H1 (cell line): Measurements from ENCODE around the gene SLC25A21. TPM values are rescaled to one million over a fixed set of nuclear protein-coding genes. Genes with fewer than 3 reads are reported as not detected.
A peak's percentile ranks its signal among the peaks of the same experiment; 100 is the strongest.

Experiments
- CTCF ChIA-PET: fragments of 300-600 bp; sonication (Branson Sonifier 250); formaldehyde crosslinking; loops from one replicate; lab custom pipeline; 2021; ENCODE audit not compliant: partially characterized antibody; lab: Charles Lee
- POLR2A ChIA-PET: fragments of 300-600 bp; sonication (Branson Sonifier 250); formaldehyde crosslinking; loops from one replicate; lab custom pipeline; 2021; ENCODE audit warnings: inconsistent platforms; ENCODE audit not compliant: partially characterized antibody; lab: Charles Lee
- DNase-seq, 2 experiments: peaks; one replicate each; pipeline versions ENCODE4 v3.0.0 to v3.0.0-alpha.2; 2010 to 2022; ENCODE audit warnings: low spot score in 2 of 2, low read depth in 1 of 2, mixed read lengths in 1 of 2
- FAIRE-seq: peaks from 2 replicates; lab custom pipeline; 2011; peaks lifted over from hg19 to GRCh38; lab: Jason Lieb, UNC
- H2AFZ ChIP-seq: 2 replicates; pipeline ENCODE4 v1.8.1; 2012; ENCODE audit warnings: low read length, inconsistent platforms
- H2AK5ac ChIP-seq: 2 replicates; pipeline ENCODE4 v1.6.1; 2013; ENCODE audit warnings: low read depth, low read length
- H2BK120ac ChIP-seq: replicated peaks from 2 replicates; pipeline ENCODE3; 2013; ENCODE audit warnings: low read depth, low read length, inconsistent platforms
- H2BK12ac ChIP-seq: 2 replicates; pipeline ENCODE4 v1.6.1; 2013; ENCODE audit warnings: low read depth, low read length
- H2BK15ac ChIP-seq: 2 replicates; pipeline ENCODE4 v1.6.1; 2013; ENCODE audit warnings: low read length
- H2BK20ac ChIP-seq: 2 replicates; pipeline ENCODE4 v1.6.1; 2013; ENCODE audit warnings: low read length
- H2BK5ac ChIP-seq: 2 replicates; pipeline ENCODE4 v1.6.1; 2013; ENCODE audit warnings: low read depth, low read length
- H3K14ac ChIP-seq: 2 replicates; pipeline ENCODE4 v1.6.1; 2013; ENCODE audit warnings: inconsistent platforms; ENCODE audit not compliant: insufficient read length
- H3K18ac ChIP-seq: 2 replicates; pipeline ENCODE4 v1.6.1; 2013; ENCODE audit warnings: low read length; ENCODE audit errors: extremely low read depth
- H3K23ac ChIP-seq: 2 replicates; pipeline ENCODE4 v1.6.1; 2013; ENCODE audit warnings: inconsistent platforms; ENCODE audit not compliant: insufficient read length
- H3K23me2 ChIP-seq: 2 replicates; pipeline ENCODE4 v1.6.1; 2013; ENCODE audit warnings: low read depth, low read length
- H3K27ac ChIP-seq: 2 replicates; pipeline ENCODE4 v1.6.1; 2011; ENCODE audit warnings: low read depth, low read length, inconsistent platforms
- H3K27me3 ChIP-seq, 4 experiments: replicated peaks in 1 of 4; 1 replicate in 1 of 4; 2 replicates in 3 of 4; pipeline versions ENCODE4 v1.6.1 to v1.8.1; 2011 to 2013; ENCODE audit warnings: low read length in 3 of 4, mild to moderate bottlenecking in 3 of 4, inconsistent platforms in 2 of 4, mixed read lengths in 2 of 4, moderate library complexity in 1 of 4; ENCODE audit not compliant: control insufficient read depth in 3 of 4, insufficient read depth in 3 of 4; ENCODE audit errors: extremely low read depth in 1 of 4
- H3K36me3 ChIP-seq, 4 experiments: 2 replicates each; pipeline versions ENCODE4 v1.6.1 to v1.8.1; 2011 to 2013; ENCODE audit warnings: mild to moderate bottlenecking in 4 of 4, low read length in 3 of 4, moderate library complexity in 2 of 4, control low read depth in 1 of 4, inconsistent platforms in 1 of 4; ENCODE audit not compliant: insufficient read depth in 4 of 4, control insufficient read depth in 2 of 4
- H3K4ac ChIP-seq: replicated peaks from 2 replicates; pipeline ENCODE3; 2013; ENCODE audit warnings: low read length, low read depth, mixed read lengths, inconsistent platforms; ENCODE audit not compliant: insufficient read length
- H3K4me1 ChIP-seq, 4 experiments: replicated peaks in 1 of 4; 1 replicate in 1 of 4; 2 replicates in 3 of 4; pipeline versions ENCODE4 v1.6.1 to v1.8.1; 2011 to 2013; ENCODE audit warnings: low read length in 3 of 4, inconsistent platforms in 2 of 4, mixed read lengths in 1 of 4; ENCODE audit not compliant: insufficient read depth in 4 of 4, control insufficient read depth in 3 of 4
- H3K4me2 ChIP-seq, 2 experiments: 2 replicates each; pipeline versions ENCODE4 v1.6.1 to v1.8.1; 2011 to 2013; ENCODE audit warnings: low read depth in 2 of 2, low read length in 2 of 2, control low read depth in 1 of 2, inconsistent platforms in 1 of 2, mild to moderate bottlenecking in 1 of 2; ENCODE audit not compliant: insufficient read depth in 1 of 2
- H3K4me3 ChIP-seq, 4 experiments: fragments of 200-600, 300-600 bp in 1 of 4; sonication (generic), shearing (Covaris generic), sonication (Bioruptor Twin) in 1 of 4; 2 replicates each; pipeline versions ENCODE4 v1.5.1 to v1.8.1; 2011 to 2016; ENCODE audit warnings: low read length in 4 of 4, low read depth in 3 of 4, control low read depth in 2 of 4, inconsistent platforms in 2 of 4, mild to moderate bottlenecking in 2 of 4, mixed read lengths in 1 of 4, moderate library complexity in 1 of 4; ENCODE audit not compliant: insufficient read depth in 2 of 4; ENCODE audit errors: extremely low read depth in 1 of 4
- H3K56ac ChIP-seq: replicated peaks from 2 replicates; pipeline ENCODE3; 2013; ENCODE audit warnings: low read depth, mild to moderate bottlenecking, mixed read lengths, low read length, inconsistent platforms; ENCODE audit not compliant: insufficient read length
- H3K79me1 ChIP-seq: 2 replicates; pipeline ENCODE4 v1.6.1; 2013; ENCODE audit warnings: low read depth, low read length, control low read depth
- H3K79me2 ChIP-seq, 2 experiments: 2 replicates each; pipeline versions ENCODE4 v1.6.1 to v1.8.1; 2012 to 2013; ENCODE audit warnings: low read length in 2 of 2, mild to moderate bottlenecking in 2 of 2, inconsistent platforms in 1 of 2; ENCODE audit not compliant: insufficient read depth in 2 of 2, control insufficient read depth in 1 of 2
- H3K9ac ChIP-seq, 4 experiments: replicated peaks in 1 of 4; 1 replicate in 1 of 4; 2 replicates in 3 of 4; pipeline versions ENCODE4 v1.6.1 to v1.8.1; 2011 to 2013; ENCODE audit warnings: low read depth in 3 of 4, low read length in 3 of 4, control low read depth in 2 of 4, mild to moderate bottlenecking in 2 of 4, moderate library complexity in 2 of 4, inconsistent platforms in 1 of 4; ENCODE audit errors: extremely low read depth in 1 of 4
- H3K9me3 ChIP-seq, 2 experiments: 2 replicates each; pipeline versions ENCODE4 v1.6.1 to v1.8.1; 2012 to 2013; ENCODE audit warnings: mild to moderate bottlenecking in 2 of 2, moderate library complexity in 2 of 2, control low read depth in 1 of 2, inconsistent platforms in 1 of 2, low read depth in 1 of 2, low read length in 1 of 2, mixed read lengths in 1 of 2; ENCODE audit not compliant: insufficient read depth in 2 of 2
- H4K20me1 ChIP-seq, 2 experiments: replicated peaks in 1 of 2; 2 replicates each; pipeline versions ENCODE3 to v1.8.1; 2011 to 2013; ENCODE audit warnings: inconsistent platforms in 2 of 2, low read length in 2 of 2, mild to moderate bottlenecking in 1 of 2; ENCODE audit not compliant: insufficient read depth in 2 of 2, control insufficient read depth in 1 of 2
- H4K5ac ChIP-seq: 2 replicates; pipeline ENCODE4 v1.6.1; 2013; ENCODE audit warnings: low read length, low read depth, mixed read lengths, inconsistent platforms; ENCODE audit not compliant: insufficient read length
- H4K8ac ChIP-seq: 2 replicates; pipeline ENCODE4 v1.8.0; 2013; ENCODE audit warnings: mild to moderate bottlenecking, moderate library complexity, low read length, inconsistent platforms; ENCODE audit not compliant: insufficient read depth; ENCODE audit errors: extremely low read depth
- H4K91ac ChIP-seq: replicated peaks from 2 replicates; pipeline ENCODE3; 2013; ENCODE audit warnings: low read length, mixed read lengths, inconsistent platforms; ENCODE audit not compliant: insufficient read length
- SIX5 ChIP-seq: IDR thresholded peaks from 2 replicates; pipeline ENCODE4 v1.6.1; 2011; ENCODE audit warnings: mild to moderate bottlenecking, low read depth, low read length
- WGBS, 2 experiments: shearing (Covaris generic) in 1 of 2; methylation state at CpG; one replicate each; pipeline versions ENCODE4 v1.1.6 to v1.1.7; 2013 to 2015; ENCODE audit warnings: low lambda C conversion rate in 2 of 2, mixed read lengths in 2 of 2, inconsistent platforms in 1 of 2, low coverage in 1 of 2, missing lambda C conversion rate in 1 of 2; ENCODE audit not compliant: insufficient replicate concordance in 2 of 2, insufficient coverage in 1 of 2, insufficient read length in 1 of 2; ENCODE audit errors: extremely low coverage in 1 of 2, missing lambda C conversion rate in 1 of 2; 5-methylcytosine and 5-hydroxymethylcytosine counted together
- polyA plus RNA-seq, 7 experiments: library from polyadenylated mRNA; depleted of rRNA in 3 of 7; stranded (reverse) in 5 of 7; unstranded in 2 of 7; fragments of >200 nt in 5 of 7; fragments of 200-250 nt in 2 of 7; gene quantifications; 1 replicate in 5 of 7; 2 replicates in 1 of 7; 4 replicates in 1 of 7; pipeline versions ENCODE4 v1.2.1 to v1.2.3, GENCODE V29; 2011 to 2013; ENCODE audit warnings: missing spikeins in 2 of 7, mixed read lengths in 2 of 7
- total RNA-seq: library from RNA; stranded (reverse); fragmentation: NEBNext Ultra II Directional; extraction: Animal tissue kit (Norgen Biotek cat#: 25700); gene quantifications from 2 replicates; pipeline ENCODE4 v1.2.1, GENCODE V29; 2021
- TF ChIP-seq, protein P1 (sequence below): IDR thresholded peaks from 2 replicates; pipeline ENCODE4 v1.6.1; 2011; ENCODE audit warnings: low read depth, mild to moderate bottlenecking, low read length; ENCODE audit not compliant: insufficient read depth
- TF ChIP-seq, protein P2 (sequence below): IDR thresholded peaks from 2 replicates; pipeline ENCODE4 v1.6.1; 2012; ENCODE audit warnings: inconsistent platforms

The SLC25A21 gene
- total and polyA plus RNA-seq, 2 of the 8 experiments (the other 6 are each of a cell fraction or from before 2014, with no cell fraction given), result 6.9 to 15.7 TPM

DNA sequence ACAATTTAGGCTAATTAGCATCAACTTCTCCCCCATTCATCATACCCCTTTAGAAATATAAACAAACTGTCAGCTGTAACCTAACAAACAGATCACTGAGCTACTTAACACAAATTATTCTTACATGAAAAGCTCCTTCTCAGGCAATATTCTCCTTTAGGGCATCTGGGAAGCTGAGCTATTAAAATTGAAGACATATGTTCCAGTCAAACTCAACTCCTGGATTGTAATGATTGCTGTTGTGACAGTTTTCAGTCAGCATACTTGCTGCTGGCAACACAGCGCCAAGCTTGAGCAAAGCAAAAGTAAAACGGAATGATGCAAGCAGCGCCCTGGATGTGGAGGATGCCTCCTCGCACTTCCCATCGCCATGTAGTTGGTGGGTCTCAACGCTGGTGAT lies 82.4 kb downstream of the SLC25A21 start:
- H2AFZ ChIP-seq, result no peak overlapping the region
- WGBS, 2 experiments, result 75% methylated on average over 6 of the region's 6 CpGs; no CpG with 5 or more reads in 1 of the 2 experiments
- no peaks in the 10 kb centered on the region for H3K4me1 ChIP-seq
- H2BK20ac ChIP-seq, result no peak overlapping the region
- no peak overlapping the region for H3K56ac ChIP-seq
- no peak overlapping the region for H3K27ac ChIP-seq
- no peak overlapping the region for H2BK5ac ChIP-seq
- H3K4ac ChIP-seq, result no peak overlapping the region
- H3K4me2 ChIP-seq, result no peak overlapping the region
- H4K8ac ChIP-seq, result no peak overlapping the region
- H3K9me3 ChIP-seq, result no peaks in the 10 kb centered on the region
- no peaks in the 10 kb centered on the region for H4K20me1 ChIP-seq
- no peak overlapping the region; the same call in 1 of the 2 replicates for H2AK5ac ChIP-seq
- H3K23ac ChIP-seq, result no peak overlapping the region
- no peak for DNase-seq
- no peak overlapping the region for H3K4me3 ChIP-seq
- no peaks in the 10 kb centered on the region; the same call in 1 of the 2 replicates for H3K23me2 ChIP-seq
- POLR2A ChIA-PET, result interaction anchor here (0.7 to 1.2 kb wide), 2 partner anchors 11 to 15 kb away, joined by 3 read pairs; no protein-coding TSS in a partner anchor
- H3K14ac ChIP-seq, result no peak overlapping the region
- no peak overlapping the region for H2BK120ac ChIP-seq
- no peak overlapping the region for H4K91ac ChIP-seq
- H3K36me3 ChIP-seq, result no peaks in the 10 kb centered on the region
- no peaks in the 10 kb centered on the region for H3K79me2 ChIP-seq
- no peaks in the 10 kb centered on the region for H3K27me3 ChIP-seq
- no peak overlapping the region for H2BK12ac ChIP-seq
- FAIRE-seq, result no peak
- CTCF ChIA-PET, result interaction anchor here (1.1 to 1.4 kb wide), 2 partner anchors 32 to 107 kb away, joined by 3 read pairs; no protein-coding TSS in a partner anchor
- H3K79me1 ChIP-seq, result no peaks in the 10 kb centered on the region
- no peak overlapping the region for H3K18ac ChIP-seq
- H3K9ac ChIP-seq, result 0 out of 7 replicates have a peak overlapping the region, but pooled peaks of 1 of the 4 experiments have one; percentile 10
- no peak overlapping the region for H4K5ac ChIP-seq
- TF ChIP-seq, protein P1, sequence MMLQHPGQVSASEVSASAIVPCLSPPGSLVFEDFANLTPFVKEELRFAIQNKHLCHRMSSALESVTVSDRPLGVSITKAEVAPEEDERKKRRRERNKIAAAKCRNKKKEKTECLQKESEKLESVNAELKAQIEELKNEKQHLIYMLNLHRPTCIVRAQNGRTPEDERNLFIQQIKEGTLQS, result no peak
- TF ChIP-seq, protein P2, sequence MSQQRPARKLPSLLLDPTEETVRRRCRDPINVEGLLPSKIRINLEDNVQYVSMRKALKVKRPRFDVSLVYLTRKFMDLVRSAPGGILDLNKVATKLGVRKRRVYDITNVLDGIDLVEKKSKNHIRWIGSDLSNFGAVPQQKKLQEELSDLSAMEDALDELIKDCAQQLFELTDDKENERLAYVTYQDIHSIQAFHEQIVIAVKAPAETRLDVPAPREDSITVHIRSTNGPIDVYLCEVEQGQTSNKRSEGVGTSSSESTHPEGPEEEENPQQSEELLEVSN, result no peak
- TF ChIP-seq SIX5, result no peak
- TF ChIP-seq, all 59 proteins: peak for 0
- H2BK15ac ChIP-seq, result no peak overlapping the region
